Measurements from ENCODE around the gene SPATA18. TPM values are rescaled to one million over a fixed set of nuclear protein-coding genes. Genes with fewer than 3 reads are reported as not detected.
A peak's percentile ranks its signal among the peaks of the same experiment; 100 is the strongest.

The SPATA18 gene
- total and polyA plus RNA-seq, 7 experiments from 2014 or later: 0.34 TPM; not detected in 6

DNA sequence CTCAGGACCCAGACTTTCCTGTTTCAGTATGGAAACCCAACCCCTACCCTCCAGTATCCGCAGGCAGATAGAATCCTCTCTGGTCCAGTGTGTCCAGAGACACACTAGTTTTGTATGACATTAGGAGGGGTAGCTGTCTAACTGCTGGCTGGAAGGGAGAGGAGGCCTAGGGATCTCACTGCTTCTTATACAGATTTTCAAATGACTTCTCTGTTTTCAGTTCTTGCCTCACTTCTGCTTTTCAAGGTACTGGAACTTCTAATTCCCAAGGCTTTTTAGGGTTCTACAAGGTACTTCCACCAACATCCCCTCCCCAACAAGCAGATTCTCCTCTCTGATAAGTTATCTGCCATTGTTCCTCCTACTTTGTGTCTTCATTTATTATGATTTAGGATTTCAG, 19.1 kb upstream of the SPATA18 start:
- Histone ChIP-seq H3K4me3 (ENCODE audit: low read length) (no peak overlapping the region), H3K4me1 (ENCODE audit: control insufficient read depth in 2 of 2, insufficient read depth in 2 of 2, low read length in 2 of 2) (no peaks in the 10 kb centered on the region), H3K27me3 (ENCODE audit: control insufficient read depth in 2 of 2, insufficient read depth in 2 of 2, low read length in 2 of 2) (no peaks in the 10 kb centered on the region), H3K27ac (ENCODE audit: low read depth, low read length) (no peak overlapping the region), H3K36me3 (ENCODE audit: control insufficient read depth in 2 of 3, insufficient read depth in 3 of 3, low read length in 3 of 3) (peaks cover 0 to 3% (median 0%) of the 10 kb centered on the region in 3 experiments), H3K9me3 (ENCODE audit: control insufficient read depth in 2 of 3, low read length in 3 of 3) (no peaks in the 10 kb centered on the region)
- Mint-ChIP-seq H3K4me3 (no peak overlapping the region), H3K27ac (peak overlapping the region in 1 of 9 donors; percentile 16), H3K4me1 (peaks cover 8 to 21% (median 13%) of the 10 kb centered on the region in 7 donors), H3K27me3 (peaks cover 0 to 8% (median 0%) of the 10 kb centered on the region in 5 donors), H3K36me3 (peaks cover 3 to 13% (median 7%) of the 10 kb centered on the region in 5 donors), H3K9me3 (no peaks in the 10 kb centered on the region)
- intact Hi-C loops (cut with micrococcal nuclease): loop anchor here in 1 of 2 donors (10.0 kb wide), 1 partner anchor 683 kb away; no protein-coding TSS in a partner anchor
- POLR2A ChIA-PET: no interaction called here
- CTCF ChIA-PET: no interaction called here
- no peak for DNase-seq
- ATAC-seq: no peak

DNA sequence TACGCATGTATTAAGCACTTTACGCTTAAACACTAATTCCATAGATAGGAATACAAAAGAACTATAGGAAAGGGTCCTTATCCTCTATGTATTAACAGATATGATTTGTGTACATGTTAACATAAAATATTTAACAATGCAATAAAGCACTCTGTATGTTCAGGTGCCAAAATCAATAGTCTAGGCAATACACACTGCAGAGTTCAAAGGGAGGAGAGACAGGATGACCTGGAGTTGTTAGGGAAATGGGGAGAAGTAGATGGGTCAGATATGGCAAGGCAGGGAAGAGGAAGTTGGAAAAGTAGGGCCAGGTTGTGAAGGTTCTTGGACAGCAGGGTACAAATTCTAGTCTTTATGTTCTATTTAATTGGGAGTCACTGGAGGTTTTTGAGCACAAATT, 15.9 kb upstream of the SPATA18 start:
- H3K4me1 Mint-ChIP-seq: peaks cover 18 to 37% (median 26%) of the 10 kb centered on the region in 7 donors
- intact Hi-C loops (cut with micrococcal nuclease): loop anchor here in 1 of 2 donors (5.0 to 10.0 kb wide), 2 partner anchors 680 to 1342 kb away; partner anchors contain the start of gene FIP1L1
- no peaks in the 10 kb centered on the region for H3K27me3 ChIP-seq (ENCODE audit: control insufficient read depth in 2 of 2, insufficient read depth in 2 of 2, low read length in 2 of 2)
- CTCF ChIA-PET: no interaction called here
- peaks cover 0 to 6% (median 0%) of the 10 kb centered on the region in 5 donors for H3K36me3 Mint-ChIP-seq
- no peak overlapping the region for H3K4me3 Mint-ChIP-seq
- H3K9me3 Mint-ChIP-seq: no peaks in the 10 kb centered on the region
- H3K27me3 Mint-ChIP-seq: peaks cover 0 to 17% (median 12%) of the 10 kb centered on the region in 5 donors
- peaks cover 0 to 5% of the 10 kb centered on the region in 2 donors for H3K4me1 ChIP-seq (ENCODE audit: control insufficient read depth in 2 of 2, insufficient read depth in 2 of 2, low read length in 2 of 2)
- no peaks in the 10 kb centered on the region for H3K9me3 ChIP-seq (ENCODE audit: control insufficient read depth in 2 of 3, low read length in 3 of 3)
- H3K4me3 ChIP-seq (ENCODE audit: low read length): no peak overlapping the region
- POLR2A ChIA-PET: no interaction called here
- ATAC-seq (no peak), DNase-seq (no peak)
- no peak overlapping the region for H3K27ac Mint-ChIP-seq
- no peak overlapping the region for H3K27ac ChIP-seq (ENCODE audit: low read depth, low read length)
- no peaks in the 10 kb centered on the region for H3K36me3 ChIP-seq (ENCODE audit: control insufficient read depth in 2 of 3, insufficient read depth in 3 of 3, low read length in 3 of 3)

DNA sequence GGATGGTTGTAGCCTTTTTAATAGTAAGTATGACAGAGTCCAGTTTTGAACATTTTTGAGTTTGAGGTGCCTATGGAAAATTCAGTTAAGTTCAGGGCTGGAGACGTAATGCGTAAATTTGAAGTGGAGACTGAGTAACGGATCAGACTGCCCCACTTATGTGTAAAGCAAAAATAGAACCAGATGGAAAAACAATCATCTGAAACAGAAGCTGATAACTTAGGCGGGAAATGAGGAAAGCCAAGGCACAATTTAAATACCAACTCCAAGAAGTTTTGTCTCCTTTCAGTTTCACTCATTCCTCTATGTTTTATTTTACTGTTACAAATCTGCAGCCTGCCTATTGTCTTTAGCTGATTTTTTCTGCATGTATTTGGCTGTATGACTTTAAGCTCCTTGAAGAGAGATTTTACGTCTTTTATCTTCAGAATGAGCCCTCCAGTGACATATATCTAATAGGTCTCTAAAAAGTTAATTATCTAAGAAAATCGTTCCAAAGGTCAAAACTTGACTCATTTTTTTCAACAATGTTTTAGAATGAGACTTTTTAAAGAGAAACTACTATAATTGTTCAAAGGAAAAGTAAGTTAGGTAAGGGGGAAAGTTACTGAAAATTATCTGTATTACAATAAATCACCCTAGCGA, 14.1 kb upstream of the SPATA18 start:
- ChIA-PET POLR2A (interaction anchor here (0.6 kb wide), 1 partner anchor 676 kb away, joined by 3 read pairs; no protein-coding TSS in a partner anchor), CTCF (no interaction called here)
- peaks cover 0 to 5% of the 10 kb centered on the region in 2 donors for H3K4me1 ChIP-seq (ENCODE audit: control insufficient read depth in 2 of 2, insufficient read depth in 2 of 2, low read length in 2 of 2)
- Mint-ChIP-seq H3K36me3 (peaks cover 0 to 5% (median 0%) of the 10 kb centered on the region in 5 donors), H3K9me3 (no peaks in the 10 kb centered on the region), H3K4me3 (peak overlapping the region; percentile 78 to 92 (median 89)), H3K27ac (peak overlapping the region; percentile 4 to 79 (median 76)), H3K4me1 (peaks cover 18 to 37% (median 26%) of the 10 kb centered on the region in 7 donors), H3K27me3 (peaks cover 9 to 30% (median 23%) of the 10 kb centered on the region in 5 donors)
- DNase-seq (no peak), ATAC-seq (no peak)
- intact Hi-C loops (cut with micrococcal nuclease): loop anchor here in 1 of 2 donors (1.0 to 10.0 kb wide), 3 partner anchors 11 to 1340 kb away; partner anchors contain the start of gene FIP1L1
- peak overlapping the region; percentile 61 for H3K4me3 ChIP-seq (ENCODE audit: low read length)
- no peak overlapping the region for H3K27ac ChIP-seq (ENCODE audit: low read depth, low read length)
- no peaks in the 10 kb centered on the region for H3K27me3 ChIP-seq (ENCODE audit: control insufficient read depth in 2 of 2, insufficient read depth in 2 of 2, low read length in 2 of 2)
- H3K9me3 ChIP-seq (ENCODE audit: control insufficient read depth in 2 of 3, low read length in 3 of 3): no peaks in the 10 kb centered on the region
- H3K36me3 ChIP-seq (ENCODE audit: control insufficient read depth in 2 of 3, insufficient read depth in 3 of 3, low read length in 3 of 3): no peaks in the 10 kb centered on the region

DNA sequence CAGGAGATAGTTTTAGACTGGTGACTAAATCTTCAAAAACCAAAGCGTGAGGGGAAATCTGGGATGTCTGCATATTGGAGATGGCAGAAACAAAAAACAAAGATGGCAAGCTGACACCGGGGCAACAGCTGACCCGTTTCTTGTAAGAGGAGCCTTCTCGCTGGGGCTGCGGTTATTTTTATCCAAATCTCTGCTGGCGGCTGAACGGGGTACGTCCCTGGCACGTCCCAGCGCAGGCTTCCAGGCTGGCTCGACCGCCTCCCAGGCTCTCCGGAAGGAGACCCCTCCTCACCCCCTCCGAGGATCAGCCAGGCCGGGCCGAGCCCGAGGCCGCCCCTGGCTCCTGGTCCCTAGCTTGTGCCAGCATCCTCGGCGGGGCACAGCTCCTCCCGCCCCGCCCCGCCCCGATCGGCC, 13.4 kb upstream of the SPATA18 start:
- Histone ChIP-seq H3K4me1 (ENCODE audit: control insufficient read depth in 2 of 2, insufficient read depth in 2 of 2, low read length in 2 of 2) (peaks cover 0 to 5% of the 10 kb centered on the region in 2 donors), H3K36me3 (ENCODE audit: control insufficient read depth in 2 of 3, insufficient read depth in 3 of 3, low read length in 3 of 3) (no peaks in the 10 kb centered on the region), H3K4me3 (ENCODE audit: low read length) (peak overlapping the region; percentile 61), H3K9me3 (ENCODE audit: control insufficient read depth in 2 of 3, low read length in 3 of 3) (no peaks in the 10 kb centered on the region), H3K27ac (ENCODE audit: low read depth, low read length) (peak overlapping the region; percentile 32), H3K27me3 (ENCODE audit: control insufficient read depth in 2 of 2, insufficient read depth in 2 of 2, low read length in 2 of 2) (no peaks in the 10 kb centered on the region)
- H3K4me1 Mint-ChIP-seq: peaks cover 18 to 37% (median 26%) of the 10 kb centered on the region in 7 donors
- H3K27ac Mint-ChIP-seq: peak overlapping the region; percentile 4 to 79 (median 76)
- no peaks in the 10 kb centered on the region for H3K9me3 Mint-ChIP-seq
- peaks cover 0 to 5% (median 0%) of the 10 kb centered on the region in 5 donors for H3K36me3 Mint-ChIP-seq
- ATAC-seq: peak; percentile 39
- DNase-seq: peak in 5 of 9 donors; percentile 2 to 22 (median 12)
- ChIA-PET CTCF (no interaction called here), POLR2A (interaction anchor here (0.6 kb wide), 1 partner anchor 675 kb away, joined by 3 read pairs; no protein-coding TSS in a partner anchor)
- peak overlapping the region; percentile 78 to 92 (median 89) for H3K4me3 Mint-ChIP-seq
- intact Hi-C loops (cut with micrococcal nuclease): loop anchor here (1.0 to 10.0 kb wide), 4 partner anchors 11 to 1340 kb away; partner anchors contain the start of gene FIP1L1 (in 1 of the 2)
- H3K27me3 Mint-ChIP-seq: peaks cover 15 to 35% (median 29%) of the 10 kb centered on the region in 5 donors

DNA sequence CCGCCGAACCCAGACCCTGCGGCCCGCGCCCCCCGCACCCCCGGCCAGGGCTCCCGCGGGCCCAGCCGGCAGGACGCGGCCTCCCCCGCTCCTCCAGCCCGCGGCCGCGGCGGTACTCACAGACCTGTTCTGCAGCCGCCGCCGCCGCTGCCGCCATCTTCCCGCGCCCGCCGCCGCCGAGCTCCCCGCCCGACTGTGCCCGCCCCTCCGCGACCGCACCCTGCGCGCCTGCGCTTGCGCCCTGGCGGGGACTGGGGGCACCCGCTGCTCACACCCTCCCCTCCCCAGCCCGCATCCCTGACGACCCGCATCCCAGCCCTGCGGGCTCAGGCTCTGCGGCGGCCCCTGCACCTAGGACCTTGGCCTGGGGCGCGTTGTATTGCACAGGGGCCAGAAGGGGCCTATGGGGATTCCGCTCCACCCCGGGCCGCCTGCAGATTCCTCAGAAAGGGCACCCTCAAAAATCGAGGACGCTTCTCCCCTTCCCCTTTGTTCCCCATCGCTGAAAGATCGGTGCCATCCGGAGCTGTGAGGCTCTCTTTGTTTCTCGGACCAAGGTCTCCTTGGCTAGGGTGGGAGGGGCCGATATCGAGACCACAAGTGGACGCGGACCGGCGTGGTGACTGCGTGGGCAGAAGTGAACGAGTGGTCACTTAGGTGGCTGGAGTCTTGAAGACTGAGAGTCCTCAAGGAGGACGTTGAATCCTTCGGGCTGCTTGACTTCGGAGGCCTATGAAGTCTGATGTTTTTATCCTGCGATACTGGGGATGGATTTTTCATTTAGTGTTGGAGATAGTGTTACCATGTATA, 12.8 kb upstream of the SPATA18 start, which contains the start of gene SGCB:
SGCB (minus strand) TSS at position 197 of the 810 bp plus-strand sequence; CDS start at position 157, 40 bp downstream.
- H3K27me3 Mint-ChIP-seq: peaks cover 20 to 41% (median 34%) of the 10 kb centered on the region in 5 donors
- DNase-seq (peak; percentile 55 to 82 (median 69)), ATAC-seq (peak; percentile 93)
- ChIA-PET CTCF (interaction anchor here (0.6 kb wide), 1 partner anchor 209 kb away, joined by 3 read pairs; no protein-coding TSS in a partner anchor), POLR2A (no interaction called here)
- Histone ChIP-seq H3K36me3 (ENCODE audit: control insufficient read depth in 2 of 3, insufficient read depth in 3 of 3, low read length in 3 of 3) (no peaks in the 10 kb centered on the region), H3K4me1 (ENCODE audit: control insufficient read depth in 2 of 2, insufficient read depth in 2 of 2, low read length in 2 of 2) (peaks cover 0 to 5% of the 10 kb centered on the region in 2 donors), H3K27ac (ENCODE audit: low read depth, low read length) (peak within 1 kb of the TSS; percentile 38), H3K9me3 (ENCODE audit: control insufficient read depth in 2 of 3, low read length in 3 of 3) (no peaks in the 10 kb centered on the region), H3K27me3 (ENCODE audit: control insufficient read depth in 2 of 2, insufficient read depth in 2 of 2, low read length in 2 of 2) (no peaks in the 10 kb centered on the region), H3K4me3 (ENCODE audit: low read length) (peak within 1 kb of the TSS; percentile 61)
- intact Hi-C loops (cut with micrococcal nuclease): loop anchor here (1.0 to 10.0 kb wide), 4 partner anchors 12 to 1339 kb away; partner anchors contain the start of gene FIP1L1 (in 1 of the 2)
- peak within 1 kb of the TSS; percentile 81 to 92 (median 89) for H3K4me3 Mint-ChIP-seq
- peaks cover 0 to 5% (median 0%) of the 10 kb centered on the region in 5 donors for H3K36me3 Mint-ChIP-seq
- no peaks in the 10 kb centered on the region for H3K9me3 Mint-ChIP-seq
- H3K4me1 Mint-ChIP-seq: peaks cover 18 to 37% (median 26%) of the 10 kb centered on the region in 7 donors
- peak within 1 kb of the TSS; percentile 48 to 79 (median 76) for H3K27ac Mint-ChIP-seq

DNA sequence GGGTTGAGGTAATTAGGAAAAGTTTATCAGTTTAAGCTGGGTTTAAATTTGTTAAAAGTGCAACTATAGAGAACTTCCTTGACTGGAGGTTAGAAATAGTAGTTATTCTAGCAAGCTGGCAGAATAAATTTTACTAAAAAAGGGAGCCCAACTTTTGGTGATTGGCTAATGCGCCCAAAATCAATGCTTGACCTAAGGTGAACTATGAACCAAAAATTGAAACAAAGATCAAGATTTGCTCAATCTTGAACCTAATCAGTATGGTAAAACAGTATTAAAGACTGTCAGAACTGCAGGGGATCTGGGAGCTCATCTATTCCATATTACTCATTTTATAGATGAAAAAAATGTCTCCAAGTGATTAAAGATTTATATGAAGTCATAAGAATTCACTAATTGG, 6.1 kb upstream of the SPATA18 start:
- ATAC-seq (no peak), DNase-seq (no peak)
- H3K27me3 ChIP-seq (ENCODE audit: control insufficient read depth in 2 of 2, insufficient read depth in 2 of 2, low read length in 2 of 2): peaks cover 0 to 6% of the 10 kb centered on the region in 2 donors
- no peaks in the 10 kb centered on the region for H3K36me3 ChIP-seq (ENCODE audit: control insufficient read depth in 2 of 3, insufficient read depth in 3 of 3, low read length in 3 of 3)
- Mint-ChIP-seq H3K4me3 (no peak overlapping the region), H3K27me3 (peaks cover 56 to 67% (median 57%) of the 10 kb centered on the region in 5 donors), H3K27ac (no peak overlapping the region), H3K36me3 (no peaks in the 10 kb centered on the region), H3K4me1 (no peaks in the 10 kb centered on the region), H3K9me3 (peaks cover 0 to 2% (median 0%) of the 10 kb centered on the region in 11 donors)
- ChIA-PET CTCF (no interaction called here), POLR2A (no interaction called here)
- no peaks in the 10 kb centered on the region for H3K4me1 ChIP-seq (ENCODE audit: control insufficient read depth in 2 of 2, insufficient read depth in 2 of 2, low read length in 2 of 2)
- H3K4me3 ChIP-seq (ENCODE audit: low read length): no peak overlapping the region
- H3K9me3 ChIP-seq (ENCODE audit: control insufficient read depth in 2 of 3, low read length in 3 of 3): no peaks in the 10 kb centered on the region
- intact Hi-C loops (cut with micrococcal nuclease): no loop called here
- no peak overlapping the region for H3K27ac ChIP-seq (ENCODE audit: low read depth, low read length)
